Endothelial cell of umbilical vein (primary cell): ENCODE results near the gene PAX5.

ENCODE experiments used
- POLR2A ChIP-seq: IDR thresholded peaks from 2 replicates; pipeline ENCODE4 v1.6.1; 2012; ENCODE audit warnings: low read depth, mild to moderate bottlenecking, control low read depth, low read length
- TF ChIP-seq, protein P1 (sequence below), 2 donors: IDR thresholded peaks; 1 replicate in 1 of 2; 2 replicates in 1 of 2; pipeline ENCODE4 v1.5.1; 2011; ENCODE audit warnings: low read length in 2 of 2, mild to moderate bottlenecking in 2 of 2, moderate library complexity in 2 of 2, control low read depth in 1 of 2, inconsistent platforms in 1 of 2, low read depth in 1 of 2; ENCODE audit not compliant: insufficient read depth in 1 of 2; ENCODE audit errors: extremely low read depth in 1 of 2

DNA sequence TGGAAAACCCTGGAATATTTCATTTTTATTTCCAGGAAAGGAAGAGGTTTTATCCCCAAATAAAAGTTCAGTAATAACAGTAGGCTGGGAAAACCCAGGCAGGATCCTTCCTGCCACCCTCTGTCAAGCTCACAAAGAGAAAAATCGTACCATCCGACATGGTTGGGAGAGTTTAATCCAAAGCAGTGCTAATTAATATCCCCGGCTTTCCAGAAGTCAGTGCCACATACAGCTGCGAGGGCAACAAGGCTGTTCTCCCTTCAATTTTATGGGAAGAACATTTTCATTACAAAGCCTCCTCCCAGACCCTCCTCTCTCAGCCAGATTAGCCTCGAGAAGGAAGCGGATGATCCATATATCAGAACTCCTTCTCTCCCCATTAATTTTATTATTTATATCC, 95.5 kb downstream of the PAX5 start:
- TF ChIP-seq, protein P1, sequence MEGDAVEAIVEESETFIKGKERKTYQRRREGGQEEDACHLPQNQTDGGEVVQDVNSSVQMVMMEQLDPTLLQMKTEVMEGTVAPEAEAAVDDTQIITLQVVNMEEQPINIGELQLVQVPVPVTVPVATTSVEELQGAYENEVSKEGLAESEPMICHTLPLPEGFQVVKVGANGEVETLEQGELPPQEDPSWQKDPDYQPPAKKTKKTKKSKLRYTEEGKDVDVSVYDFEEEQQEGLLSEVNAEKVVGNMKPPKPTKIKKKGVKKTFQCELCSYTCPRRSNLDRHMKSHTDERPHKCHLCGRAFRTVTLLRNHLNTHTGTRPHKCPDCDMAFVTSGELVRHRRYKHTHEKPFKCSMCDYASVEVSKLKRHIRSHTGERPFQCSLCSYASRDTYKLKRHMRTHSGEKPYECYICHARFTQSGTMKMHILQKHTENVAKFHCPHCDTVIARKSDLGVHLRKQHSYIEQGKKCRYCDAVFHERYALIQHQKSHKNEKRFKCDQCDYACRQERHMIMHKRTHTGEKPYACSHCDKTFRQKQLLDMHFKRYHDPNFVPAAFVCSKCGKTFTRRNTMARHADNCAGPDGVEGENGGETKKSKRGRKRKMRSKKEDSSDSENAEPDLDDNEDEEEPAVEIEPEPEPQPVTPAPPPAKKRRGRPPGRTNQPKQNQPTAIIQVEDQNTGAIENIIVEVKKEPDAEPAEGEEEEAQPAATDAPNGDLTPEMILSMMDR (IDR thresholded peaks at IDR 0.05; ENCODE audit: extremely low read depth in 1 of 2, insufficient read depth in 1 of 2, low read depth in 1 of 2, low read length in 2 of 2): no peak
- no peak for TF ChIP-seq POLR2A
